SK-N-SH (cell line): Measurements from ENCODE around the gene MX1. TPM values are rescaled to one million over a fixed set of nuclear protein-coding genes. Genes with fewer than 3 reads are reported as not detected.

Experiments used
- CTCF ChIA-PET: fragments of 300-600, 350-600 bp; formaldehyde crosslinking; extraction: SDS; loops from one replicate; lab custom pipeline; 2021; lab: Yijun Ruan, JAX
- POLR2A ChIA-PET: fragments of 350-600 bp; sonication (Branson Sonifier 250); formaldehyde crosslinking; extraction: SDS; loops from one replicate; lab custom pipeline; 2020; ENCODE audit warnings: antibody characterized with exemption, inconsistent platforms; lab: Yijun Ruan, JAX
- DNase-seq: peaks from one replicate; pipeline ENCODE4 v3.0.0; 2012
- H2AFZ ChIP-seq: fragments of 200-600 bp; sonication (generic); 2 replicates; pipeline ENCODE4 v1.8.1; 2016; ENCODE audit warnings: antibody characterized with exemption, mild to moderate bottlenecking, low read depth
- H3F3A ChIP-seq: fragments of 200-600 bp; sonication (generic); replicated peaks from 2 replicates; pipeline ENCODE3; 2016; ENCODE audit warnings: antibody characterized with exemption, mild to moderate bottlenecking; ENCODE audit not compliant: insufficient read depth
- H3K27ac ChIP-seq, 2 experiments: fragments of 200-500 bp in 1 of 2; fragments of 200-600 bp in 1 of 2; sonication (Bioruptor generic) in 1 of 2; sonication (generic), shearing (Covaris generic) in 1 of 2; 2 replicates each; pipeline versions ENCODE4 v1.5.1 to v1.6.1; 2014 to 2016; ENCODE audit warnings: low read depth in 2 of 2, inconsistent platforms in 1 of 2, low read length in 1 of 2, mild to moderate bottlenecking in 1 of 2, mixed read lengths in 1 of 2
- H3K27me3 ChIP-seq: fragments of 200-600 bp; sonication (generic), shearing (Covaris generic); 2 replicates; pipeline ENCODE4 v1.6.1; 2016; ENCODE audit warnings: mixed run types; ENCODE audit not compliant: insufficient read depth
- H3K36me3 ChIP-seq, 2 experiments: fragments of 200-500 bp in 1 of 2; fragments of 200-600 bp in 1 of 2; sonication (Bioruptor generic) in 1 of 2; sonication (generic) in 1 of 2; replicated peaks in 1 of 2; 2 replicates each; pipeline versions ENCODE3 to v1.5.1; 2014 to 2016; ENCODE audit warnings: low read length in 1 of 2, mild to moderate bottlenecking in 1 of 2; ENCODE audit not compliant: insufficient read depth in 2 of 2, control insufficient read depth in 1 of 2
- H3K4me1 ChIP-seq, 2 experiments: fragments of 200-500 bp in 1 of 2; fragments of 200-600 bp in 1 of 2; sonication (Bioruptor generic) in 1 of 2; sonication (generic), shearing (Covaris generic) in 1 of 2; 2 replicates each; pipeline versions ENCODE4 v1.5.1 to v1.6.1; 2014 to 2016; ENCODE audit warnings: low read depth in 1 of 2, low read length in 1 of 2, mixed run types in 1 of 2; ENCODE audit not compliant: insufficient read depth in 2 of 2, control insufficient read depth in 1 of 2
- H3K4me2 ChIP-seq: fragments of 200-600 bp; sonication (generic), shearing (Covaris generic); 2 replicates; pipeline ENCODE4 v1.6.1; 2017; ENCODE audit warnings: mixed run types
- H3K4me3 ChIP-seq, 2 experiments: fragments of 200-500 bp in 1 of 2; fragments of 200-600 bp in 1 of 2; sonication (Bioruptor generic) in 1 of 2; sonication (generic), shearing (Covaris generic) in 1 of 2; 2 replicates each; pipeline versions ENCODE4 v1.5.1 to v1.8.1; 2014 to 2016; ENCODE audit warnings: low read depth in 2 of 2, inconsistent platforms in 1 of 2, low read length in 1 of 2, mild to moderate bottlenecking in 1 of 2, mixed read lengths in 1 of 2, moderate library complexity in 1 of 2
- H3K79me2 ChIP-seq: fragments of 200-600 bp; sonication (generic); 2 replicates; pipeline ENCODE4 v1.8.1; 2017; ENCODE audit warnings: mild to moderate bottlenecking; ENCODE audit not compliant: insufficient read depth
- H3K9ac ChIP-seq: fragments of 200-600 bp; sonication (generic); 2 replicates; pipeline ENCODE4 v1.6.1; 2017; ENCODE audit warnings: mixed run types
- H3K9me2 ChIP-seq: fragments of 200-600 bp; sonication (generic); 2 replicates; pipeline ENCODE4 v1.6.1; 2017; ENCODE audit warnings: mixed run types
- H3K9me3 ChIP-seq: fragments of 200-600 bp; sonication (generic); 2 replicates; pipeline ENCODE4 v1.6.1; 2017; ENCODE audit warnings: mixed run types, mild to moderate bottlenecking, moderate library complexity
- H4K20me1 ChIP-seq: fragments of 200-600 bp; sonication (generic); 2 replicates; pipeline ENCODE4 v1.6.1; 2017; ENCODE audit warnings: mild to moderate bottlenecking, mixed run types; ENCODE audit not compliant: insufficient read depth
- CHD2 ChIP-seq: fragments of 150-350 bp; IDR thresholded peaks from 2 replicates; pipeline ENCODE4 v1.6.1; 2018; ENCODE audit warnings: low read length; ENCODE audit not compliant: partially characterized antibody
- FOXM1 ChIP-seq: IDR thresholded peaks from 2 replicates; pipeline ENCODE4 v1.4.0; 2012; ENCODE audit warnings: low read depth, mild to moderate bottlenecking
- IRF3 ChIP-seq: fragments of 150-350 bp; IDR thresholded peaks from 2 replicates; pipeline ENCODE4 v1.6.1; 2016; ENCODE audit warnings: mild to moderate bottlenecking, low read depth, low read length
- MXI1 ChIP-seq: IDR thresholded peaks from 2 replicates; pipeline ENCODE4 v1.6.1; 2012; ENCODE audit warnings: mild to moderate bottlenecking, low read depth, low read length, improper control_type of control experiment
- PBX3 ChIP-seq: IDR thresholded peaks from 2 replicates; pipeline ENCODE4; 2012
- POLR2AphosphoS5 ChIP-seq: IDR thresholded peaks from 2 replicates; pipeline ENCODE4 v1.6.1; 2012; ENCODE audit warnings: low read depth, low read length
- RAD21 ChIP-seq: IDR thresholded peaks from 2 replicates; pipeline ENCODE4 v1.6.1; 2012; ENCODE audit warnings: mild to moderate bottlenecking, low read length
- RCOR1 ChIP-seq: fragments of 150-350 bp; IDR thresholded peaks from 2 replicates; pipeline ENCODE4 v1.6.1; 2017; ENCODE audit warnings: antibody characterized with exemption, low read length
- TAF1 ChIP-seq: IDR thresholded peaks from 2 replicates; pipeline ENCODE4 v1.6.1; 2012; ENCODE audit warnings: low read depth, mild to moderate bottlenecking, low read length, moderate library complexity, borderline replicate concordance
- ZBTB33 ChIP-seq: IDR thresholded peaks from 2 replicates; pipeline ENCODE4 v1.4.0; 2012; ENCODE audit warnings: low read depth, borderline replicate concordance
- WGBS: methylation state at CpG from one replicate; pipeline ENCODE4 v1.1.6; 2017; ENCODE audit warnings: low lambda C conversion rate; 5-methylcytosine and 5-hydroxymethylcytosine counted together
- polyA plus RNA-seq, 3 experiments: library from polyadenylated mRNA; depleted of rRNA; stranded (reverse); fragments of >200 nt; gene quantifications; 2 replicates each; pipeline ENCODE4 v1.2.3, GENCODE V29; 2012

The MX1 gene
- polyA plus RNA-seq, 1 of the 3 experiments (the other 2 are of a cell fraction): 1.9 TPM

GRCh38 chr21:41390043-41390639 lies 35.9 kb upstream of the MX1 start:
- Histone ChIP-seq H3K27ac (no peak overlapping the region), H3K9me2 (no peaks in the 10 kb centered on the region), H3K9ac (no peak overlapping the region), H3K36me3 (no peaks in the 10 kb centered on the region), H3K79me2 (no peaks in the 10 kb centered on the region), H3K4me1 (no peaks in the 10 kb centered on the region), H3K4me3 (no peak overlapping the region), H4K20me1 (no peaks in the 10 kb centered on the region), H3K9me3 (no peaks in the 10 kb centered on the region), H3K27me3 (peaks cover 24% of the 10 kb centered on the region; the same call in 1 of the 2 replicates), H3F3A (no peaks in the 10 kb centered on the region), H2AFZ (no peak overlapping the region), H3K4me2 (no peak overlapping the region)
- no peak for TF ChIP-seq POLR2AphosphoS5
- no peak for TF ChIP-seq CHD2
- no peak for TF ChIP-seq FOXM1
- no peak for TF ChIP-seq TAF1
- TF ChIP-seq RAD21: no peak
- no peak for TF ChIP-seq PBX3
- no peak for TF ChIP-seq MXI1
- TF ChIP-seq IRF3: no peak
- no peak for TF ChIP-seq RCOR1
- 49% methylated on average over 15 of the region's 17 CpGs for WGBS
- CTCF ChIA-PET: no interaction called here
- DNase-seq: no peak
- POLR2A ChIA-PET: no interaction called here

GRCh38 chr21:41393876-41394465 lies 32.1 kb upstream of the MX1 start:
- POLR2A ChIA-PET: no interaction called here
- H3K27me3 ChIP-seq: peaks cover 11% of the 10 kb centered on the region; the same call in 1 of the 2 replicates
- 23% methylated on average over 8 of the region's 8 CpGs for WGBS
- H3K4me2 ChIP-seq: no peak overlapping the region
- CTCF ChIA-PET: no interaction called here
- H3K36me3 ChIP-seq: no peaks in the 10 kb centered on the region
- H3K9me3 ChIP-seq: no peaks in the 10 kb centered on the region
- H3K9ac ChIP-seq: no peak overlapping the region
- H3K4me1 ChIP-seq: no peaks in the 10 kb centered on the region
- H4K20me1 ChIP-seq: no peaks in the 10 kb centered on the region
- H3F3A ChIP-seq: no peaks in the 10 kb centered on the region
- no peak overlapping the region for H2AFZ ChIP-seq
- H3K4me3 ChIP-seq: no peak overlapping the region
- H3K79me2 ChIP-seq: no peaks in the 10 kb centered on the region
- no peak for DNase-seq
- H3K27ac ChIP-seq: no peak overlapping the region
- H3K9me2 ChIP-seq: no peaks in the 10 kb centered on the region
- no peak for TF ChIP-seq ZBTB33
